Bronchial epithelial cell (primary cell): ENCODE measurements around the gene PCDHGB7. TPM values are rescaled to one million over a fixed set of nuclear protein-coding genes. Genes with fewer than 3 reads are reported as not detected.
"Not testable (repeated sequence)": the region's sequence is repeated elsewhere in the genome, so short reads cannot be mapped to it uniquely, and the experiment has no call there.

Experiments
- DNase-seq: peaks from one replicate; pipeline ENCODE4 v3.0.0-alpha.2; 2010; ENCODE audit warnings: low read depth
- FAIRE-seq: peaks from 2 replicates; lab custom pipeline; 2011; peaks lifted over from hg19 to GRCh38; lab: Jason Lieb, UNC
- H3K27me3 ChIP-seq: 2 replicates; pipeline ENCODE4 v1.5.1; 2011; ENCODE audit warnings: low read length; ENCODE audit not compliant: control insufficient read depth, insufficient read depth
- H3K36me3 ChIP-seq: 2 replicates; pipeline ENCODE4 v1.5.1; 2011; ENCODE audit warnings: low read length; ENCODE audit not compliant: control insufficient read depth, insufficient read depth
- H3K4me3 ChIP-seq: 2 replicates; pipeline ENCODE4 v1.5.1; 2011; ENCODE audit warnings: mild to moderate bottlenecking, low read depth, low read length, control low read depth
- total RNA-seq: library from RNA; depleted of rRNA; stranded (reverse); fragments of >200 nt; gene quantifications from 2 replicates; pipeline ENCODE4 v1.2.1, GENCODE V29; 2014
- TF ChIP-seq, protein P1 (sequence below): IDR thresholded peaks from 2 replicates; pipeline ENCODE4 v1.5.1; 2011; ENCODE audit warnings: mild to moderate bottlenecking, moderate library complexity, low read length, control low read depth, inconsistent platforms; ENCODE audit not compliant: insufficient read depth, severe bottlenecking

PCDHGB7 gene
- total RNA-seq, 1 donor from 2014 or later, result 1.3 TPM

GRCh38 chr5:141409598-141410306 lies 7.7 kb upstream of the PCDHGB7 start:
- Histone ChIP-seq H3K36me3 (no peaks in the 10 kb centered on the region), H3K27me3 (peaks cover 2% of the 10 kb centered on the region), H3K4me3 (no peak overlapping the region)
- no peak for DNase-seq
- no peak for FAIRE-seq
- TF ChIP-seq, protein P1, sequence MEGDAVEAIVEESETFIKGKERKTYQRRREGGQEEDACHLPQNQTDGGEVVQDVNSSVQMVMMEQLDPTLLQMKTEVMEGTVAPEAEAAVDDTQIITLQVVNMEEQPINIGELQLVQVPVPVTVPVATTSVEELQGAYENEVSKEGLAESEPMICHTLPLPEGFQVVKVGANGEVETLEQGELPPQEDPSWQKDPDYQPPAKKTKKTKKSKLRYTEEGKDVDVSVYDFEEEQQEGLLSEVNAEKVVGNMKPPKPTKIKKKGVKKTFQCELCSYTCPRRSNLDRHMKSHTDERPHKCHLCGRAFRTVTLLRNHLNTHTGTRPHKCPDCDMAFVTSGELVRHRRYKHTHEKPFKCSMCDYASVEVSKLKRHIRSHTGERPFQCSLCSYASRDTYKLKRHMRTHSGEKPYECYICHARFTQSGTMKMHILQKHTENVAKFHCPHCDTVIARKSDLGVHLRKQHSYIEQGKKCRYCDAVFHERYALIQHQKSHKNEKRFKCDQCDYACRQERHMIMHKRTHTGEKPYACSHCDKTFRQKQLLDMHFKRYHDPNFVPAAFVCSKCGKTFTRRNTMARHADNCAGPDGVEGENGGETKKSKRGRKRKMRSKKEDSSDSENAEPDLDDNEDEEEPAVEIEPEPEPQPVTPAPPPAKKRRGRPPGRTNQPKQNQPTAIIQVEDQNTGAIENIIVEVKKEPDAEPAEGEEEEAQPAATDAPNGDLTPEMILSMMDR, result no peak

GRCh38 chr5:141411575-141411974 lies 5.9 kb upstream of the PCDHGB7 start:
- no peak for FAIRE-seq
- Histone ChIP-seq H3K27me3 (peaks cover 2% of the 10 kb centered on the region), H3K4me3 (no peak overlapping the region), H3K36me3 (no peaks in the 10 kb centered on the region)
- no peak for DNase-seq
- TF ChIP-seq, protein P1, result no peak

DNA sequence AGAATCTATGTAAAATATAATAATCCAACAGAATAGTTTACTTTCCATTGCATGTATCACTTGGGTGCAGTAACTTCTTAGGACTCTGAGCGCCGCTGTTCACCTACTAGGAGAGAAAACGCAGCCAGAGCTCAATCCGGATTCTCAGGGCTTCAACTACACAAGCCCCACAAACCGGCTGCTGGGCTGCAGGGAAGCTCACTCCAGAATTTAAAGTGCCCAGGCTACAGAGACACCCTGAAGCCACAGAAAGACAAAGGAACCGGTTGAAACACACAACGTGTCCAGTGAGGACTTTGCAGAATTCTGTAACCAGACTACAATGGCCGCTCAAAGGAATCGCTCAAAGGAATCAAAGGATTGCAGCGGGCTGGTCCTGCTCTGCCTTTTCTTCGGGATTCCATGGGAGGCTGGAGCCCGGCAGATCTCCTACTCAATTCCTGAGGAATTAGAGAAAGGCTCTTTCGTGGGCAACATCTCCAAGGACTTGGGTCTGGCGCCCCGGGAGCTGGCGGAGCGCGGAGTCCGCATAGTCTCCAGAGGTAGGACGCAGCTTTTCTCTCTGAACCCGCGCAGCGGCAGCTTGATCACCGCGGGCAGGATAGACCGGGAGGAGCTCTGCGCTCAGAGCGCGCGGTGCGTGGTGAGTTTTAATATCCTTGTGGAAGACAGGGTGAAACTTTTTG lies 4.5 kb upstream of the PCDHGB7 start, which contains the start of gene PCDHGA10:
Gene PCDHGA10, plus strand, starts transcription at position 134 of the 686 bp plus-strand sequence. Its CDS starts 189 bp downstream, at position 323.
- Histone ChIP-seq H3K4me3 (peak within 1 kb of the TSS; percentile 35), H3K27me3 (peaks cover 2% of the 10 kb centered on the region), H3K36me3 (no peaks in the 10 kb centered on the region)
- DNase-seq (peak; percentile 63), FAIRE-seq (no peak)
- TF ChIP-seq, protein P1, result peak; percentile 57

- no peak for FAIRE-seq
- TF ChIP-seq, protein P1, result no peak
- peak overlapping the region; percentile 35 for H3K4me3 ChIP-seq
These were observed 3.9 kb upstream of the PCDHGB7 start for GRCh38 chr5:141413540-141414069.

GRCh38 chr5:141414548-141415274 lies 2.8 kb upstream of the PCDHGB7 start:
- H3K36me3 ChIP-seq, H3K4me3 ChIP-seq, H3K27me3 ChIP-seq, DNase-seq: not testable (repeated sequence)
- FAIRE-seq, result peak; percentile 7

More at GRCh38 chr5:141413540-141414069, 3.9 kb upstream of the PCDHGB7 start:
- no peaks in the 10 kb centered on the region for H3K36me3 ChIP-seq
- peaks cover 2% of the 10 kb centered on the region for H3K27me3 ChIP-seq
- DNase-seq, result no peak

DNA sequence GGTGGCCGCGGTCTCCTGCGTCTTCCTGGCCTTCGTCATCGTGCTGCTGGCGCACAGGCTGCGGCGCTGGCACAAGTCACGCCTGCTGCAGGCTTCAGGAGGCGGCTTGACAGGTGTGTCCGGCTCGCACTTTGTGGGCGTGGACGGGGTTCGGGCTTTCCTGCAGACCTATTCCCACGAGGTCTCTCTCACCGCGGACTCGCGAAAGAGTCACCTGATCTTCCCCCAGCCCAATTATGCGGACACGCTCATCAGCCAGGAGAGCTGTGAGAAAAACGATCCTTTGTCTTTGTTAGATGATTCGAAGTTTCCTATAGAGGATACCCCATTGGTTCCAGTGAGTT lies 2.2 kb upstream of the PCDHGB7 start:
- DNase-seq, FAIRE-seq, H3K4me3 ChIP-seq, H3K27me3 ChIP-seq, H3K36me3 ChIP-seq: not testable (repeated sequence)
